ENCODE measurements around the gene F2R.

- no peak for TF ChIP-seq CTCF (IDR thresholded peaks at IDR 0.05)
- TF ChIP-seq POLR2A (IDR thresholded peaks at IDR 0.05): no peak
Observed at GRCh38 chr5:76672242-76672641, 43.7 kb upstream of the F2R start.
